IMR-90 (cell line): ENCODE measurements around the gene GPR176. TPM values are rescaled to one million over a fixed set of nuclear protein-coding genes. Genes with fewer than 3 reads are reported as not detected.
A peak's percentile ranks its signal among the peaks of the same experiment; 100 is the strongest.

Source experiments
- ATAC-seq: fragments of 200-7000 bp; cut with Tn5 transposase; 2 replicates; pipeline ENCODE4 v1.9.1; 2020; ENCODE audit warnings: low read depth, mild to moderate bottlenecking, moderate library complexity
- Bru-seq: library from RNA; stranded (reverse); fragments of 400-500 nt; gene quantifications from one replicate; lab custom pipeline; 2021; lab: Mats Ljungman, UMichigan
- BruChase-seq, 2 experiments: library from RNA; stranded (reverse); fragments of 400-500 nt; gene quantifications; one replicate each; lab custom pipeline; 2021; lab: Mats Ljungman, UMichigan
- BruUV-seq: library from RNA; stranded (reverse); fragments of 400-500 nt; replicated peaks from 2 replicates; lab custom pipeline; 2021; lab: Mats Ljungman, UMichigan
- CTCF ChIA-PET: fragments of 300-600 bp; formaldehyde crosslinking; extraction: SDS; loops from one replicate; lab custom pipeline; 2021; ENCODE audit warnings: antibody characterized with exemption; lab: Yijun Ruan, JAX
- POLR2A ChIA-PET: fragments of 300-600 bp; sonication (Branson Sonifier 250); formaldehyde crosslinking; loops from one replicate; lab custom pipeline; 2022; ENCODE audit warnings: antibody characterized with exemption; ENCODE audit not compliant: unreplicated experiment; lab: Charles Lee
- DNase-seq: peaks from one replicate; pipeline ENCODE4 v3.0.0; 2013
- H2AFZ ChIP-seq: replicated peaks from 2 replicates; pipeline ENCODE3; 2013; ENCODE audit warnings: low read length, mild to moderate bottlenecking; ENCODE audit not compliant: poor library complexity
- H2AK5ac ChIP-seq: 2 replicates; pipeline ENCODE4 v1.6.1; 2013; ENCODE audit warnings: low read depth, low read length, inconsistent platforms
- H2AK9ac ChIP-seq: replicated peaks from 2 replicates; pipeline ENCODE3; 2013; ENCODE audit warnings: mild to moderate bottlenecking, low read depth, low read length, moderate library complexity; ENCODE audit not compliant: poor library complexity
- H2BK120ac ChIP-seq: 2 replicates; pipeline ENCODE4 v1.6.1; 2013; ENCODE audit warnings: low read depth, low read length, inconsistent platforms
- H2BK15ac ChIP-seq: 3 replicates; pipeline ENCODE4 v1.6.1; 2013; ENCODE audit warnings: low read depth, low read length, inconsistent platforms
- H2BK20ac ChIP-seq: 2 replicates; pipeline ENCODE4 v1.6.1; 2013; ENCODE audit warnings: low read depth, mild to moderate bottlenecking, inconsistent platforms, low read length, moderate library complexity
- H2BK5ac ChIP-seq: 2 replicates; pipeline ENCODE4 v1.6.1; 2013; ENCODE audit warnings: mild to moderate bottlenecking, low read depth, low read length, inconsistent platforms; ENCODE audit not compliant: poor library complexity, severe bottlenecking
- H3K14ac ChIP-seq: replicated peaks from 2 replicates; pipeline ENCODE4 v1.6.1; 2013; ENCODE audit warnings: low read depth, low read length, inconsistent platforms
- H3K18ac ChIP-seq: 2 replicates; pipeline ENCODE4 v1.6.1; 2013; ENCODE audit warnings: low read depth, low read length, control low read depth
- H3K23ac ChIP-seq: 2 replicates; pipeline ENCODE4 v1.6.1; 2013; ENCODE audit warnings: low read depth, low read length, inconsistent platforms
- H3K27ac ChIP-seq: 2 replicates; pipeline ENCODE4 v1.5.1; 2013; ENCODE audit warnings: mild to moderate bottlenecking, control low read depth, low read length; ENCODE audit not compliant: insufficient read depth
- H3K27me3 ChIP-seq: 2 replicates; pipeline ENCODE4 v1.6.1; 2013; ENCODE audit warnings: low read length; ENCODE audit not compliant: control insufficient read depth, insufficient read depth
- H3K36me3 ChIP-seq: 2 replicates; pipeline ENCODE4 v1.6.1; 2013; ENCODE audit warnings: low read length, mixed read lengths; ENCODE audit not compliant: control insufficient read depth, insufficient read depth
- H3K4ac ChIP-seq: 2 replicates; pipeline ENCODE4 v1.6.1; 2013; ENCODE audit warnings: low read depth, low read length, inconsistent platforms
- H3K4me1 ChIP-seq: 2 replicates; pipeline ENCODE4 v1.6.1; 2013; ENCODE audit warnings: low read length, mixed read lengths; ENCODE audit not compliant: control insufficient read depth, insufficient read depth
- H3K4me2 ChIP-seq: 2 replicates; pipeline ENCODE4 v1.6.1; 2013; ENCODE audit warnings: low read depth, mild to moderate bottlenecking, control low read depth, low read length, moderate library complexity
- H3K4me3 ChIP-seq: 2 replicates; pipeline ENCODE4 v1.5.1; 2013; ENCODE audit warnings: low read depth, mild to moderate bottlenecking, control low read depth, low read length, moderate library complexity; ENCODE audit not compliant: insufficient read depth
- H3K56ac ChIP-seq: 2 replicates; pipeline ENCODE4 v1.6.1; 2013; ENCODE audit warnings: low read length, inconsistent platforms; ENCODE audit not compliant: insufficient read depth; ENCODE audit errors: extremely low read depth
- H3K79me1 ChIP-seq, 2 experiments: 2 replicates each; pipeline ENCODE4 v1.6.1; 2013; ENCODE audit warnings: low read length in 2 of 2, inconsistent platforms in 1 of 2, low read depth in 1 of 2
- H3K9ac ChIP-seq: 2 replicates; pipeline ENCODE4 v1.6.1; 2013; ENCODE audit warnings: low read depth, low read length, control low read depth
- H3K9me1 ChIP-seq: 2 replicates; pipeline ENCODE4 v1.6.1; 2013; ENCODE audit warnings: low read length, inconsistent platforms; ENCODE audit not compliant: insufficient read depth
- H3K9me3 ChIP-seq: 2 replicates; pipeline ENCODE4 v1.6.1; 2013; ENCODE audit warnings: low read length; ENCODE audit not compliant: control insufficient read depth, insufficient read depth
- H4K20me1 ChIP-seq: 2 replicates; pipeline ENCODE4 v1.6.1; 2013; ENCODE audit warnings: low read length, inconsistent platforms; ENCODE audit not compliant: insufficient read depth
- H4K5ac ChIP-seq: 2 replicates; pipeline ENCODE4 v1.6.1; 2013; ENCODE audit warnings: mild to moderate bottlenecking, low read depth, low read length, control low read depth
- H4K8ac ChIP-seq, 2 experiments: 2 replicates each; pipeline ENCODE4 v1.6.1; 2013; ENCODE audit warnings: low read depth in 2 of 2, low read length in 2 of 2, control low read depth in 1 of 2, inconsistent platforms in 1 of 2
- H4K91ac ChIP-seq: 2 replicates; pipeline ENCODE4 v1.6.1; 2013; ENCODE audit warnings: low read depth, low read length, inconsistent platforms; ENCODE audit not compliant: insufficient read depth
- BHLHE40 ChIP-seq: fragments of 150-350 bp; IDR thresholded peaks from 2 replicates; pipeline ENCODE4 v1.6.1; 2016; ENCODE audit warnings: mild to moderate bottlenecking, low read depth, low read length
- CEBPB ChIP-seq: IDR thresholded peaks from 2 replicates; pipeline ENCODE4 v1.6.1; 2012; ENCODE audit warnings: low read depth, low read length, improper control_type of control experiment
- CHD1 ChIP-seq: IDR thresholded peaks from 2 replicates; pipeline ENCODE4 v1.6.1; 2012; ENCODE audit warnings: low read depth, low read length, improper control_type of control experiment
- MAZ ChIP-seq: IDR thresholded peaks from 2 replicates; pipeline ENCODE4 v1.6.1; 2012; ENCODE audit warnings: low read depth, mild to moderate bottlenecking, low read length, improper control_type of control experiment, moderate library complexity, borderline replicate concordance
- MXI1 ChIP-seq: IDR thresholded peaks from 2 replicates; pipeline ENCODE4 v1.6.1; 2012; ENCODE audit warnings: low read depth, mild to moderate bottlenecking, low read length, moderate library complexity, borderline replicate concordance
- POLR2A ChIP-seq: IDR thresholded peaks from 2 replicates; pipeline ENCODE4 v1.6.1; 2012; ENCODE audit warnings: mild to moderate bottlenecking, low read depth, low read length
- SMC3 ChIP-seq: fragments of 150-350 bp; IDR thresholded peaks from 2 replicates; pipeline ENCODE4 v1.6.1; 2016; ENCODE audit warnings: low read depth, mild to moderate bottlenecking, antibody characterized with exemption, low read length, moderate library complexity
- WGBS, 2 experiments: methylation state at CpG; one replicate each; pipeline versions ENCODE4 v1.1.5 to v1.1.7; 2013; ENCODE audit warnings: missing lambda C conversion rate in 2 of 2; ENCODE audit not compliant: insufficient read length in 1 of 2; ENCODE audit errors: extremely low coverage in 2 of 2; 5-methylcytosine and 5-hydroxymethylcytosine counted together
- dilution Hi-C: fragments of 300-500 bp; cut with HindIII; formaldehyde crosslinking; loops from one replicate; pipeline ENCODE4 v1.14.3; 2018; ENCODE audit warnings: low sequenced_read_pairs; ENCODE audit not compliant: unreplicated experiment
- in situ Hi-C: fragments of 300-500 bp; cut with MboI; formaldehyde crosslinking; loops from 3 replicates; pipeline ENCODE4 v1.14.3; 2019; ENCODE audit warnings: low sequenced_read_pairs, inconsistent platforms, mixed read lengths
- intact Hi-C: fragments of 100-400 bp; cut with micrococcal nuclease; formaldehyde crosslinking; loops from 2 replicates; pipeline ENCODE4 v1.10.0; 2022
- long read RNA-seq: library from polyadenylated mRNA; unstranded; transcript quantifications from one replicate; pipeline ENCODE4 v2.0.0, GENCODE V29; 2021; ENCODE audit not compliant: unreplicated experiment
- polyA plus RNA-seq, 3 experiments: library from polyadenylated mRNA; depleted of rRNA; stranded (reverse); fragments of >200 nt; gene quantifications; 2 replicates each; pipeline ENCODE4 v1.2.3, GENCODE V29; 2012; ENCODE audit warnings: low replicate concordance in 1 of 3
- total RNA-seq: library from RNA; depleted of rRNA; stranded (reverse); fragments of >200 nt; gene quantifications from 2 replicates; pipeline ENCODE4 v1.2.3, GENCODE V29; 2012; rRNA removed

Gene GPR176
- total RNA-seq (194 and 246 TPM in 2 replicates), polyA plus RNA-seq (2012; rRNA removed) (114 and 118 TPM in 2 replicates), Bru-seq, nascent RNA (percentile 89 among the genes with signal in this experiment), BruChase-seq, experiment 1, labeled RNA remaining after a 6-hour chase (percentile 77 among the genes with signal in this experiment), BruChase-seq, experiment 2, labeled RNA remaining after a 2-hour chase (percentile 83 among the genes with signal in this experiment)
- 89.6 and 120 TPM in 2 replicates for polyA plus RNA-seq (2012; cell fraction: cytosol; rRNA removed)
- 71.7 and 95.1 TPM in 2 replicates for polyA plus RNA-seq (2012; cell fraction: nucleus; rRNA removed; ENCODE audit: low replicate concordance)
- long read RNA-seq, transcript GPR176-205 (3 exons, 2,816 nt): major isoform, 134 of 184 reads
- long read RNA-seq, partial matches to known transcripts: 1 of 184 reads
- long read RNA-seq, other reads (novel, unspliced or antisense): 48 of 184 reads

- peak; percentile 84 for DNase-seq
- dilution Hi-C loops (no loop called here), in situ Hi-C loops (no loop called here), intact Hi-C loops (loop anchor here (1.0 to 2.0 kb wide), 2 partner anchors 56 to 131 kb away; no protein-coding TSS in a partner anchor)
- Histone ChIP-seq H2BK120ac (peak within 1 kb of the TSS; percentile 96), H3K4me2 (peak within 1 kb of the TSS; percentile 97), H3K9me1 (no peaks in the 10 kb centered on the region), H2AK5ac (peak within 1 kb of the TSS; percentile 91), H4K91ac (peak within 1 kb of the TSS; percentile 94), H3K23ac (peak within 1 kb of the TSS; percentile 95), H2AFZ (peak within 1 kb of the TSS; percentile 83), H3K36me3 (no peaks in the 10 kb centered on the region), H3K27me3 (no peaks in the 10 kb centered on the region), H3K4me1 (peaks cover 4% of the 10 kb centered on the region), H3K4me3 (peak within 1 kb of the TSS; percentile 76), H3K79me1 (peaks cover 4 to 22% of the 10 kb centered on the region in 2 experiments; a peak in 1 of 4 replicates), H2AK9ac (peak within 1 kb of the TSS; percentile 98), H3K56ac (peak within 1 kb of the TSS; percentile 94), H2BK15ac (peak within 1 kb of the TSS; percentile 91; the same call in 2 of the 3 replicates), H4K8ac (peak within 1 kb of the TSS; percentile 72 to 91), H3K9ac (peak within 1 kb of the TSS; percentile 86), H2BK5ac (peak within 1 kb of the TSS; percentile 90), H3K4ac (peak within 1 kb of the TSS; percentile 96), H3K9me3 (no peaks in the 10 kb centered on the region), H4K20me1 (peaks cover 7% of the 10 kb centered on the region; the same call in 1 of the 2 replicates), H3K27ac (peak within 1 kb of the TSS; percentile 89), H4K5ac (peak within 1 kb of the TSS; percentile 84), H2BK20ac (peak within 1 kb of the TSS; percentile 84), H3K14ac (peak within 1 kb of the TSS; percentile 99), H3K18ac (peak within 1 kb of the TSS; percentile 85)
- TF ChIP-seq BHLHE40 (peak; percentile 60), MAZ (peak; percentile 56; the same call in 1 of the 2 replicates), MXI1 (0 out of 2 replicates have a peak, but pooled peaks have one; percentile 76), CEBPB (no peak), SMC3 (peak; percentile 10; the same call in 1 of the 2 replicates), POLR2A (peak; percentile 89), CHD1 (no peak)
- CTCF ChIA-PET: interaction anchor here (1.3 to 1.5 kb wide), 2 partner anchors 12 to 30 kb away, joined by 3 read pairs; no protein-coding TSS in a partner anchor
- ATAC-seq: peak; percentile 84
- no TSS peak for BruUV-seq
- POLR2A ChIA-PET: interaction anchor here (0.6 to 1.3 kb wide), 3 partner anchors 11 to 16 kb away, joined by 3 to 4 read pairs (median 4); no protein-coding TSS in a partner anchor
- 0% methylated on average over 40 of the region's 84 CpGs; no CpG with 5 or more reads in 1 of the 2 experiments for WGBS, 2 experiments
Observed at GRCh38 chr15:39919748-39920509, at the start of gene GPR176. Gene GPR176 (minus strand): TSS chr15:39920266. CDS start chr15:39920026, 240 bp downstream.
